T1000 (cell line): ENCODE data around the gene FSTL4.

Experiments used
- DNase-seq: peaks from one replicate; lab custom pipeline; 2025; ENCODE audit warnings: mixed read lengths; lab: John Stamatoyannopoulos, UW

The FSTL4 gene

DNA sequence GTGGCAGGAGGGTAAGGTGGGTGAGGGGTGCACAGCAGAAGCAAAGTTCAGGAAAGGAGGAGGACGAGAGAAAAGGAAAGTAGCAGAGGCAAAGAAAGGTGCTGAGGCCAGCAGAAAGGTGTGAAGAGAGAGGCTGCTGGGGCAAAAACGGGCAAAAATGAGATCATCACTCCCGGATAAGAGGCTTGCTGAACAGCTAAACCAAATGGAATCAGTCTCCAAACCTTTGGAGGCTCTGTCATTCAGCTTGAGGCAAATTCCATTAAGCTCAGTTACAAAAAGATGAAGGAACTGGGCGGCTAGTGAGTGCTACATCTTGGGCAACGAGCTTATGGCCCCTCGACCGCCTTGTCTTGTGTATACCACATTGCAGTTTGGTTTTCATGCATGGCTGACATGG, 136.4 kb downstream of the FSTL4 start:
- DNase-seq = no peak

DNA sequence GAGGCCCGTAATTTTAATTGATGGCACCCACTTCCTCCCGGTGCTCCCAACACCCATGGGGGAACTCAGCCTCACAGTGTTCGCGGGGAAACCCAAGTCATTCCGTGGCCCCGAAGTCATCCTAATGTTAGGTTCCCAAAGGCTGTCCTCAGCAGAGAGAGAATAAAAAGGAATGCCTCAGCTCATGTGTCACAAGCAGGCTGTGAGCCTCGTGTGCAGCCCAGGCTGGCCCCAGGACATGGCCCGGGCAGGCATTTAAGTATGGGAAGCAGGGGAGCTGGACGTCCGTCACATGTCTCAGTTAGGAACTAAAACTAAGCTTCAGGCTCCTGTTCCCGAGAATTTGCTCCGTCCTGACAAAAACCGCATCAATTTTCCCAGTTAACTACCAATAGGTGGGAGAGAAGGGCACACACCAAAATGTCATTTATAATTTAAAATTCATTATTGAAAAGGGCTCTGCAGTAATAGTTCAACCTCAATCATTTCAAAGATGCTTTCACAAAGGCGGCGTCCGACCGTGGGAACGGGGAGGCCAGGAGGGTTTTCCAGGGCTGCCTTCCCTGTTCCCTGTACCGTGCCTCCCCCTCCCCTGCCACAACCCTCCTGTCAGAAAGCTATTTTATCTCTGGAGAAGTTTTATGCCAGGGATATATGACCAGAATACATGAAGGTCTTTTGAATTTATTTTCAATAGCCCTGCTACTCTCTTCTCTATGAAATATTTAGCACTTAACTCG, 137.3 kb downstream of the FSTL4 start:
- no peak for DNase-seq

DNA sequence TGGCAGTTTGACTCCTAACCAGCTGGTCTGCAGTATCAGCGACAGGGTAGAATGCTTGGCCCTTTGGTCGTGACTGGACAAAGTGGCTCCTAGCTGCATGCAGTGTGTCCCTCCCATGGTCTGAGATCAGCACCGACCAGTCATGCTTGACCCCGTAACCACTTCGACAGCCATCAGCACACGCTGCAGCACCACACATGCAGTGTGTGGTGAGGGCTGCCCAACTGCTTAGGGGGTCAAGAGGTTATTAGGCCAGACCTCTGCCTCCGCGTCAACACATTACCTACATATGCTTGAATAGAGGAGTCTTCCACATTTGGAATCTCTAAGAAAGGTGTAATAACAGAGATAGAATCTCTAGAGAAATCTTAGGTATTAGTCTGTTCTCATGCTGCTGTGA, 139.1 kb downstream of the FSTL4 start:
- DNase-seq = no peak

DNA sequence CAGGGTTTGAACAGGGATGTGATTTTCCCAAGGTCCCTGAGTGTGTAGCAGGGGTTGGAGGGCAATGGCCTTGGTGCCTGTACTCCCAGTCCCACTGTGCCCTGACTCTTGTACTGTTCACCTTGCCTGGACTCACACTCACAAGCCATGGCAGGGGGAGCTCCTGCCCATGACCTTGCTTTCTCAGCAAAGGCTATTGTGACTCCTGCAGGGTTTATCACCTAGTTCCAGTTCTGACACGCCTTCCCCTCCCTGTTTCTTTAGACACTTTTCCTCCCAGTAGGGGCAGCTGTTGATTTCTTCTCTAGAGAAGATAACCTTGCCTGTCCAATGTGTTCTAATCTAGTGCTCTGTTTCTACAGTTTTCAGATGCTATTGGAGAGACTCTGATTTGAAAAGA, 139.5 kb downstream of the FSTL4 start:
- no peak for DNase-seq

DNA sequence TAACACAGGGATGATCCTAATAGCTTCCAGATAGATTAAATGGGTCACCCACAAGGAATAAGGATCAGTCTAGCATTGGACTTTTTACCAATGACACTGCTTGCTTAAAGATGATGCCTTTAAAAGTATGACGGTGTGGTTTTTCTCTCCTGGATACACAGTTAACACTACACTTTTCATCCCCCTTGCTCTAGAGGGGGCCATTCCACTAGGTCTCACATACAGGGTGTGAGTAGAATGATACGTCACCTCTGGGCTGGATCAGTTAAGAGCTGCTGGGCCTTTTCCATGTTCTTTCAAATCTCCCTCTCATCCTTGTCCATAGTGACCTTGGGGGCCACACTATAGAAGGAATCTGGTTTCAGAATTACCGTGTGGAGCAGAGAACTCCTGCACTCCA, 140.6 kb downstream of the FSTL4 start:
- no peak for DNase-seq

DNA sequence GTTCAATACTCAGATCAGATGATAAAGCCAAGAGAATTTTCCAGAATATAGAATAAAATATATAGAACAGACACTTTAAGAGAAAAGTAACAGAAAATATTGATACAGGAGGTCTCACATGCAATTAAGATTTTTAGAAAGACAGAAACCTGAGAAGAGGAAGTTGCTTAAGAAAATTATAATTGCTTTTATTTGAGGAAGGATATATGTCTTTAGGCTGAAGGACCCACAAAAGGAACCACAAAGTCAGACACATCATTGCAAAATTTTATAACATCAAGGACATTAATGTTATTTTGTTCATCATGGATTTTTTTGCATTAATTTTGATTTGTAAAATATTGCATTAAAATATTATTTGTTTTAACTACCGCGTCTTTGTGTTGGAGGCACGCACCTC, 141.5 kb downstream of the FSTL4 start:
- no peak for DNase-seq

DNA sequence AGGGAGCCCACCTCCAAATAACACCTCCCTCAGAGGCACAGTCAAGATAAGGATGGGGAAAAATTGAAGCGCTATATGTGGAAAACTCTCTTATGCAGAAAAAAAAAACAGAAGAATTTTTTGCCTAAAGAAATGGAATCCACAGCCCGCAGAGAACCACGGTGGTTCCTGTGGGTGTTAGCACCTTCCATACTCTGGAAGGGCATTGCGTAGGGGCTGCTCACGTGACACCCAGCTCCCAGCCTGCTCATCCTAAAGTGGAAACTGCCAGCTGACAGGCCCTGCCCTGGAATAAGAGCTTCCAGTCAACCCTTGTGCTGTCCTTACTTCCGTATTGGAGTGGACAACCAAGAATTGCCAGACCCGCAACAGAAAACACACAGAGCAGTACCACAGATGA, 142.5 kb downstream of the FSTL4 start:
- DNase-seq = no peak

DNA sequence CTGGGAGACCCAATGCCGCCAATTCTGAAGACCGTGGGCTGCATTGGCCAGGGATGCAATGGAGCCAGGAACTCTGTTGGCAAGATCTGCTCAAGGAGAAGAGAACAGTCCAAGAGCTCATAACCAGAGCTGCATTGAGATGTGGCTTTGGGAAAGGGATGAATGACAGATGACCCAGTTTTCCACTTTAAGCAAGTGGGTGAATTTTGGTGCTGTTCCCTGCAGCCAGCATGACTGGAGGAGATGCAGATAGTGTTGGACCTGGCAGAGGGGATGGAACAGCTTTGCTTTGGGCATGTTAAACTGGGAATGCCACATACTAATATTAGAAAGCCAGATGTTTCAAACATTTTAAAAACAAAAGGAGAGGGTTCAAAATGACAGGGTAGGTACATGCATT, 143.1 kb downstream of the FSTL4 start:
- no peak for DNase-seq

DNA sequence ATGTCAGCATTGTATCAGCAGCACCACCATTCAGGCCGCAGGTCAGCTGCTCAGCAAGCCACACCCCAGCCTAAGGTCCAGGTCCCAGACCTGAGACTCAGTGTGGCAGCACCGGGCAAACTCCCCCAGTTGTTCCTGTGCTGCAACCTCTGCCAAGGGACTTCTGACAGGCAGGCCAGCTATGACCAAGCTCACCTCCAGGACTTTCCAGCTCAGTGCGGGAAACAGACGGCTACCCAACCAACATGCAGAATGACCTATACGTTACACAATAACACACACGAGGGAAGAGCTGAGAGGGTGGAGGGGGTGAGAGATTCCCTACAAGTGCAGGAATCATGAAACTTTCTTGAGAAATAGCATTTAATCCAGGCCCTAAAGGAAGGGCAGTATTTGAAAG, 143.7 kb downstream of the FSTL4 start:
- no peak for DNase-seq

DNA sequence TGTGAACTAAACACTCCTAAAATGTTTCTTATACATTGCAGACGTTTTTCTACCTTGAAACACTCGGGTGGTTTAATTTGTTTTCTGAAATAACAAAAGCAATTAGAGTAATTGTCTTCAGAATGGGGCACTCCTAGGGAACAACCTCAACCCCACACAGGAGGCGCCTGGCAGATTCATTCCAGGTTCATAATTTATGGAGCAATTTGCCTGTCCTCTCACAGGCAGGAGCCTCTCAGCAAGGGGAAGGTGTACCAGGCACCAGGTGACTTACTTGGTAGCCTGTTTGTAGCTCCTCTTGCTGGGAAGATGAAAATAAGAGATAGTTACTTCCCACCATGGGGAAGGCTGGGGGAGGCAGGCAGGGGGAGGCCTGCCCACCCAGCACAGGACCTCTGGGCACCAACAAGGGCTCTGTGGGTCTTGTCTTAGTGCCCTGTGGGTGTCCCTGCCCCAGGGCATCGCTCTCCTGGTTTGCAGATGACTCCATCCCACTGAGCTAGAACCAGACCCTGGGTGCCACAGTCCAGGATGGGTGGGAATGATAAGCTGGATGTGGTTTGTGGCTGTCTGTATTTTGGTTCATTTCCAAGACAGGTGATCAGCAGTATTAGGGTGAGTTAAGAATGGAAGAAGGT, 144.4 kb downstream of the FSTL4 start:
- no peak for DNase-seq

DNA sequence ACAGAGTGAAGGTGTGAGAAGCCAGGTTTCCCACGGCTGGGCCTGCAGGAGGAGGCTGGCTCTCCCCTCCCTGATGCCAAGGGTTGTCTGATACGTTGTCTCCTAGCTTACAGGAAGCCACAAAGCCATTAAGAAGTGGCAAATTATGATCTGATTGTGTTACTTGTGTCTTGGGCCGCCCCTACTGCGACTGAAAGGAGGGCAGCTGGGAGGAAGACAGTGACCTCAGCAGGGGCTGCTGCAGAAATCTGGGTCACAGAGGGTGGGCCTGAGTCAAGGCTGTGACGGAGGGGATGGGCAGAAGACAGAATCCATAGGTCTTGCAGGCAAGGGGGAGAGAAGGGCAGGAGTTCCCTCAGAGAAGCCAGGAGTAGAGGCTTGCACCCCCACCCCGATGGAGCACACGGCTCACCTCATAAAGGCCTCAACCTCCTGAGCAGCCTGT, 145.0 kb downstream of the FSTL4 start:
- DNase-seq = no peak

DNA sequence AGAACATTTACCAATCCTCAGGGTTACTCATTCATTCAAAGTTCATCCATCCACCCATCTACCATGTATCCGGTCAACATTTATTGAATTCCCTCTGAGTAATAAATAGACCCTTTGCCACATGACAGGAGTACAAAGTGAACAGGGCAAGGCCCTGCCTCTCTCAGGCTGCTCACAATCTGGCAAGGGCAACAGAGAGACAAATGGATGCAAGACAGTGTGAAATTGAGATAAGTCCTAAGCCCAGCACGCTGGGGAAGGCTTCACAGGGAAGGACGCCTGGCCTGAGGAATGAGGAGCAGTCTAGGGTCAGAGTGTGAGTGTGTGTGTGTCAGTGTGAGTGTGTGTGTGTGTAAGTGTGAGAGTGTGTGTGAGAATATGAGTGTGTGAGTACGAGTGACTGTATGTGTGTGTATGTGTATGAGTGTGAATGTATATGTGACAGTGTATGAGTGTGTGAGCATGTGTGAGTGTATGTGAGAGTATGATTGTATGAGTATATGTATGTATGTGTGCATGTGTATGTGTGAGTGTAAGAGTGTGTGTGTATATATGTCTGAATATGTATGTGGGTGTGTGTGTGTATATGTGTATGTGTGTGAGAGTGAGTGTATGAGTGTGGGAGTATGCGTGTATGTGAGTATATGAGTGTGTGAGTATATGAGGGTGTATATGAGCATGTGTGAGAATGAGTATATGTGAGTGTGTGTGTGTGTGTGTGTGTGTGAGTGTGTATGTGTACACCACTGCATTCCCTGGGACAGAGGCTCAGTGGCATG, 145.6 kb downstream of the FSTL4 start:
- DNase-seq = no peak

DNA sequence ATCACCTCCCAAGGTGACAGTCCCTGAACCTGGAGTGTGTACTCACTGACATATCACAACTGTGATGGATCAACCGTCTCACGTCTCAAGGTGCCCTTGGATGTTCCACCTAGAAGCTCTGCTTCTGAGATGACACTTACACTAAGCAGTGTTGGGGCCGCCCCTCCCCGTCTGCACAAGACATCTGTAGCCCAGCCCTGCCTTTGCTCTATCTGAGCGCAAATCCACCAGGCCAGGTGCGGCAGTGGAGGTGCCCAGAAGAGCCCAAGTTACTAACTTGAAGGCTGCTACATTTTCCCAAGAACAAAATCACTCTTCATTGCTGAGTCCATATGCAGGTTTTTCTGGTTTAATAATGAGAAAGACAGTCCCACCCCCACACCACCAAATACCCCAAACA, 148.3 kb downstream of the FSTL4 start:
- no peak for DNase-seq

DNA sequence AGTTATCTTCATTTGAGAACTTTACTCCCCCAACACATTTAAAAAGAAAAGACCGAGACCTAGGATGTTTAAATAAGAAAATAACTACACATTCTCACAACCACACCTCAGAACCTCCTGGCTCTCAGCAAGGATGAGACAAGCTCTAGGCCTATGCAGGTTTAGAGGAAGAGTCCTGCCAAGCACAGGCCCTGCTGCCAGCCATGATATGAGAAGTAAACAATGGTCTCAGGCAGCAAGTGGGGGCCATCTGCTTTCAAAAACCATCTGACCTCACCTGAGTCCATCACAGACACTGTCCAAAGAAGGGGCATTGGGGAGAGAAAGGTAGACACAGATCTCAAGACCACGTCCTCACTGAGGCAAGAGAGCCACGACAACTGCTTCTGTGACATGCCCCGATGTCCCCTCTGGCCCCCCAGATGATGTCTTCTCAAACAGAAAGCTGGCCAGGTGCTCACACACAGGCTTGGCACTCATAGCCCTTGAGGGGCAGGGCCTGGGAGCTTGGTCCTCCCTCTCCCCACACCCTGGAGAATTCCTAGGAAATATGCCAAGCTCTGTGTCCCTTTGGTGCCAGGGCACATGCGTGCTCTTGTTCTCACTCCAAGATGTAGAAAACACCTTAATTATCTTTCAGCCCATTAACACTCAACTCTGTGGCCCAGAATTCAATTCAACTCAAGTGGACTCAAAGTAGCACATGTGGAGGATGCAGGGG, 150.4 kb downstream of the FSTL4 start:
- no peak for DNase-seq

DNA sequence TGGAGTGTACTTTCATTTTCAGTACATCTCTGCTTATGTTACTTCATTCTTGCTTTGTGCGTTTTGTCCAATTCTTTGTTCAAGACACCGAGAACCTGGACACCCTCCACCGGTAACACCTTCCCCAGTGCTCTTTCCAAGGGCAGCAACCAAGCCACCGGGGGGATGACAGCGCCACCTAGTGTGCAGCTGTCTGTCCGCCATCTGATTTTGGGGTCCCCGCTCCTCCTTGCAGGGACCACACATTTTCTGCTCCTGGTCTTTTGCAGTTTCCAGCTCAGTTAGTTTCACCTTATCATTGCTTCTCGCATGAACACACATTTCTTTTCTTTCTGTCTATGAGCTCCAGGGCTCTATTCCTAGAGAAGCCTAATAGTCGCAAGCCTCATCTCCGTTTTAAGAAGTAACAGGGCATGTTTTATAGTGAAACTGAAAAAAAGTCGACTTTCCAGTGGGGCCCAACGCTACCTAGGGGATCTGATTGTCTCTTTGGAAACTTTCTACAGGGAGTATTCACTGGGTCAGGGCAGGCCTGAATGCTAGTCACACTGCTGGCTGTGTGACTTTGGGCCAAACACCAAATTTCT, 152.1 kb downstream of the FSTL4 start:
- no peak for DNase-seq

DNA sequence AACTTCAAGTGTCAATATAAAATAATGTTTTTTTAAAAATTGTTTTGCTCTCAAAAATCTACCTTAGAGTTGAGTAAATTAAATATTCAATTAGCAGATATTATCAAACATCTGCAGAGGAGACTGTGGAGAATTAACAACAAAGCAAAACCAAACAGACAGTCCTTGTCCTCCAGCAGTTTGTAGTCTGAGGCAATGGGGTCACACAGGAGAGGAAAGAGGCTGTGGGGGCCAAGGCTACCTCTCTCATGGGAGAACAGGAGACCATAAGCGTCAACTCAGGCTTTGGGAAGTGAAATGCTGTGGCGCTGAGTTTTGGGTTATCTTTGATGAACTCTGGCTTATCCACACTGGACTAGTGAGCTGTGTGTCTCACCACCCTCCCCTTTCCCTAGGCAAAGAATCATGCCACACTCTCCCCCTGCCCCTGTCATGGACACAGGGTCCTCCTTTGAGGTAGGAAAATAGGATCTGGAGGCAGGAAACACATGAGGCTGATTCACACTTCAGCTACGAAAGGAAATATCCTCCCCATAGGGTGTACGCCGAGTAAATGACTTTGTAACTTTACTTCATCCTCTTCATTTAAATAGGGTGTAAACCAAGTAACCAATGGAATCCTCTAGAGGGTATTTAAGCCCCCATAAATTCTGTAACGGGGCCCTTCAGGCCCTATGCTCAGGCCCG, 152.7 kb downstream of the FSTL4 start:
- no peak for DNase-seq

DNA sequence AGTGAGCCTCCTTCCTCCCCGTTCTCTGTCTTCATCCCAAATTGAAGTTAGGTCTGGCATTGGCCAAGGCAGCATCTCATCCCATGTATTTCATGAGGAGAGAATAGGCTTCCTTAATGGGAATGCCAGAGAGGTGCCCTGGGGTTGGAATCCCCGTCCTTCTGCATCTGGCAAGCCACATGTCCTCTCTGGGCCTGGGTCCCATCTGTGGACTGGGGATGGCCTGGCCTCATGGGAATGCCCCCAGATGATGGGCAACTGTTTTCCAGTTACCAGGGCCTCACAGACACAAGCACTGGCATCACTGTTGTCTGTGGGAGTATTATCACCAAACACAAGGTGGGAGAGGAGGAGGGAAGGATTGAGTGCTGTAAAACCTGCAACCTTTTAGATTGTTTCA, 153.9 kb downstream of the FSTL4 start:
- no peak for DNase-seq

DNA sequence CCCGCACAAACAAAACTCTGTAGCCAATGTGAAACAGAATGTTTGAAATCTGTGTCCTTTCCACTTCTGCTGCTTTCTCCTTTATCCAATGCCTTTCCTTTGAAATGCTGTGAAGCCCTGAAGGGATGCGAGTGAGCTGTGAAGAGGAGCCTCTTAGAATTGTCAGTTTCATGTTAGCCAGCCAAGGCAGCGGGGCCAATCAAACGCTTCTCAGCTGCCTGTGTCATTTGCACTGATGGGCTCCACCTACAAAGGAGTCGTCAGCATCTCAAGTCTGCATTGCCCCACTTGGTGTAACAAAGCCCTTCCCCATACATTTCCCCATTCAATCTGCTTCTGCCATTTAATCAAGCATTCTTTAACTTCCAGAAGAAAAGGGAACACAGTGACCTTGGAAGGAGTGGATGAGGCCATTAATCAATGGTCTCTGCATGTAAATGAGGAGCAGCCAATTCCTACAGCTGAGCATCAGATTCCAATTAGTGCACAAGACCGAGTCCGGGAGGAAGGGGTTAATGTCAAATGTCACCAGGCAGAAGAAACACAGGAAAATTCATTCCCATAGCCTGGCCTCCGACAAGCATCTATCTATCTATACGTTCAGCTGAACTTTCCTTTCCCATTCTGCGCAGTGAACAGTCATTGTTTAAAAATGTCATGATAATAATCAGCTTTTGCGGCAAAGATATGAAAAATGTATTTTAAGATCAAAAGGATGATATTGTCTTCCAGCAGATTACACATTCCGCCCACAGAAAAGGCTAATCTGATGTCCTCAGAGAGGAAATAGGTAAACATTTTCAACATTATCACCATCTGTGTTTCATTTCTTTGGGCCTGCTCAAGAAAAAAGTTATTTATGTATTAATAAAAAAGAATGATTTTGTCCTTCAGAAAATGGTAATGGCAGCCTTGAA, 154.6 kb downstream of the FSTL4 start:
- DNase-seq = no peak

DNA sequence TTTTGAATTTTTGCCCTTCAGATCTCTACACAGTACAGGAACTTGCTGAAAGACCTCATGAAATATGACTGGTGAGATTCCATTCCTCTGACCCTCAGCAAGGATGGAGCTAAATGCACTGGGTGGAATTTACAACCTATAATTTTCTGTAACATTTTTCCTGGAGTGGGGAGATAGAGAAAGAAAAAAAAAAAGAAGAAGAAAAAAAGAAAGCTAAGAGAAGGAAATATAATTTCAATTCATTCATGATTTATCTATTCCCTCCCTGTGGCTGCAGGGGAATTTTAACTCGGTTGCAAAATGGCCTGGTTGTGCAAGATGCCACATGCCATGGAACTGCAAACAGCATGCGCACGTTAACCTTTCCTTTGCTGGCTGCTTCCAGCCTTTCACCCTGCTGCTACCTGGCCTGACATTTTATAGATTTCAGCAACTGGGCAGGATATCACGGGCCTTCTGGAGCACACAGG, 155.4 kb downstream of the FSTL4 start:
- no peak for DNase-seq

DNA sequence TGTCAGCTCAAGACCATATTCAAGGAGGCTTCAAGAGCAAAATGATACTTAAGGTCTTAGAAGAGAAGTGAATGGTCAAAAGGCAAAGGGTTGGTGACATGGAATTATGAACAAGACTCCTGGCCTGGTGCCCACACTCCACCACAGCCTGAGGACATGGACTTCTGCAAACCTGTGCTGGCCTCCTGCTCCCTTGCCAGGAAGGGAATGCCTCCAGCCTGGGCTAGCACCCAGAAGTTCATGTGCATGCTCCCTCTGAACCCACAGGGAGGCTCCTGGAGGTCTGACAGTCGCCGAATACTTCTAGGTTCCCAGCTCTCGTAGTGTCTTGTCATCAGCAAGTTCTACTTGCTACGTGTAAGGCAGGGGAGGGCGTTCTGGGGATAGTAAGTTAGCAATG, 156.7 kb downstream of the FSTL4 start:
- no peak for DNase-seq
